ENCODE results near the gene C11orf58.

Gene C11orf58

DNA sequence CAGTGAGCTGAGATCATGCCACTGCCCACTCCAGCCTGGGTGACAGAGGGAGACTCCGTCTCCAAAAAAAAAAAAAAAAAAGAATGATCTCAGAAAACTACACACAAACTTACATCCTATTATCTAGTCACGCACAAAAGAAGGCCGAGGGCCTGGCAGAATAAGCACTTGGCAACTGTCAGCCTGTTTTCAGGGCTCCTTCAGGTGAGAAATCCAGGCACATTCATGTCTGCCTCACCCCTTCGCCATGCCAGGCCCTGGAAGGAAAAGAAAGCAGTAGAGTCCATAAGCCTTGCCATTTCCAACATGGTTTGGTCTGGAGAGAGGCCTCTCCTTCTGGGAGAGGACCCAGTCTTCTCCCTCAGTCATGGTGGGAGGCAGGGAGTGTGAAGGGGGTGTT lies 30.9 kb downstream of the C11orf58 start:
- DNase-seq: no peak

DNA sequence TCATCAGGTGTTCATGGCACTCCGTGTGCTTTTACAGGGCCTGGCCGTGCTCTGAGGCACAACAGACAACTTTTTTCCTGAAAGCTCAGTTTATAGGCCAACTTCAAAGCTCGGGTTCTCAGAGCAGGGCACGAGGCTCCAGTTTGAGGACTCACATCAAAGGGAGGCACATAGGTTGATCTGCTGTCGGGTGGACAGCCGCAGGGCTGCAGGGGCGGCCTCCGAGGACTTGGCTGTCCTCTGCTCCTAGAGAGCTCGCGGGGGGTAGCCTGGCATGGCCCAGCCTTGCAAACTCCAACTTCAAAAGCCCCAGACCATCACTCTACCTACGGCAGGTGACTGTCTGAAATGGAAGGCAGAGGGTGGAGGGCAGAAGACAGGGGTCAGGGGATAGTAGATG lies 31.6 kb downstream of the C11orf58 start:
- no peak for DNase-seq

DNA sequence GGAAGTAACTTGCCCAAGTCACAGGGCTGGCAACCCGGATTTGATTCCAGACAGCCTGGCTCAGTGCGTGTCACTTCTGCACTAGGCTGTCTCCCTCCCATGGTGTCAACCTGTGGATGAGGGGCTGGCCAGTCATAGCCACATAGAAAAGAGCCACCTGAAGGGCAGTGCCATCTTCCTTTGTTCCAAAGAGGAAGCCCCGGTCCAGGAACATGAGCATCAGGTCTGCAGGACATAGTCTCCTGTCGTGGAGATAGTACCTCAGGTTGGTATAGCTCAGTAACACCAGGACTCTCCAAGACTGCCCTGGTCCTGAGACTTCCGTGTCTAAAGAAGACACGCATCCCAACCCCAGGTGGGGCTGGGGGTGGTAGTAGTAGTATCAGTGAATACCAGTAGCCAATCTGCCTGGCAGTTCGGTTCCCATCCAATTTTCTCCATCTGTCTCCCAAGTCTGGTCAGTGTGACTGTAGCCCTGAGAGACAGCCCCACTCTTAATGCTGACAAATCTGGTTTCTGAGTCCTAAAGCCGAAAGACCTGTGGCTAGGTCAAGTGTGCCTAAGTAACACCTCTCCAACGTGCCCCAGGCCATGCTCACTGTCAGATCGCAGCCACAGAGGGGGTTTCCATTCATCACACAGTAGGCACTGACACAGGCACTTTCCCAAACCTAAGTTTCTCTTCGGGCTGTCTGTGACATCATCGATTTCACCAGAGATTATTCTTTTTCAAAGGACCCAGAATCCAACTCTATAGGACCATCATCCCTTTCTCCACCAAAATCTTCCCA lies 33.1 kb downstream of the C11orf58 start:
- no peak for DNase-seq

DNA sequence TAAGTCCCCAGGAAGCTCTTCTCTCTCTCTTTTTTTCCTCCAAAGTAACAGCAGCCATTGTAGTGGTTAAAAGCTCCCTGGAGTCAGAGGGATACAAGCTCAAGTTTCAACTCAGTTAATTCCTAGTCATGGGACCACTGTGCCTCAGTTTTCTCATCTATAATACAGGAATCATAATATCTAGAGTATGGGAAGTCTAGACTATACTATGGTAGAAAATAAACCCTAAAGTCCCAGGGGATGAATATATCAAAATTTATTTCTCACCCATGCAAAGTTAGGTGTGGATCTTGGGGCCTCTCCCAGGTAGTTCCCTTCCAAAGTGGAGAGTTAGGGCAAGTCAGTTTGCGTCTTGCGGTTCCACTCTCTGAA lies 33.7 kb downstream of the C11orf58 start:
- no peak for DNase-seq

DNA sequence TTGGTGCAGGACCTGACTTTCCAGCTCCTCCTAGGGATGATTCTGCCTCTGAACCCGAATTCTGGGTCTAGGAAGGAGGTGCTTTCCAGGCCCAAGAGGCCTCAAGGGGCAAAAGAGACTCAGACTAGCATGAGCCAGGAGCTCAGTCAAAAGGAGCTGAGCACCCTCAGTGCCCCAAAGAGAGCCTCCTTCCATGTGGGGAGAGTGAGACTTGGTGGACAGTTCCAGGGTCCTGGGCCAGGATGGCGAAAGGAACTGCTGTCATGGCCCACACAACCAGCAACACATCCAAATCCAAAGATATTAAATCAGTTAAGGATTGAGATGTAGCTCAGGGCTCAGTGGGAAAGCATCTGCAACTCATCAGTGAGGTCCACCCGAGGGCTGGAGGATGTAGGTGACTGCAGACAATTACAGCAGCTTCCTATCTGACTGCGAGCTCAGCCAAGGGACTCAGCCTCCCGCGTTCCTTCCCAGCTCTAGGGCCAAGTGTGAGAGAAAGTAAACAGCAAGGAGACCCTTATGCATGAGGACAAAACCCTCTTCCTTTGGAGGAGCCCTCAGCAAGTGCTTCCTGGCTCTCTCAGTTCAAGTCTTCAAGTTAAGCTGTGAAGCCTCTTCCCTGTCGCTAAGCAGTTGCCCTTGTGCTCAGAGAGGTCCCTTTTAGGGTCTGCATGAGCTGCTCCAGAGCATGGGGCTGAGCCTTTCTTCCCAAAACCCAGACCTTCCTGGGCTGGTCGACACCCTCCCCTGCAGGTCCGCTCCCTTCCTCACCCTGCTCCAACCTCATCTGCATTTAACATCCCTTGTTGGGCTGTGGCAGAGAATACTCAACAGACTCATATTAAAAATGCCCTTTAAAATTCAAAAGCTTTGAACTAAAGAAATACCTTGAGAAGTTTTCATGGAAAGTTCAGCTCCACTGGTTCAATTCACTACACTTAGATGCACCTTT lies 35.8 kb downstream of the C11orf58 start:
- no peak for DNase-seq

DNA sequence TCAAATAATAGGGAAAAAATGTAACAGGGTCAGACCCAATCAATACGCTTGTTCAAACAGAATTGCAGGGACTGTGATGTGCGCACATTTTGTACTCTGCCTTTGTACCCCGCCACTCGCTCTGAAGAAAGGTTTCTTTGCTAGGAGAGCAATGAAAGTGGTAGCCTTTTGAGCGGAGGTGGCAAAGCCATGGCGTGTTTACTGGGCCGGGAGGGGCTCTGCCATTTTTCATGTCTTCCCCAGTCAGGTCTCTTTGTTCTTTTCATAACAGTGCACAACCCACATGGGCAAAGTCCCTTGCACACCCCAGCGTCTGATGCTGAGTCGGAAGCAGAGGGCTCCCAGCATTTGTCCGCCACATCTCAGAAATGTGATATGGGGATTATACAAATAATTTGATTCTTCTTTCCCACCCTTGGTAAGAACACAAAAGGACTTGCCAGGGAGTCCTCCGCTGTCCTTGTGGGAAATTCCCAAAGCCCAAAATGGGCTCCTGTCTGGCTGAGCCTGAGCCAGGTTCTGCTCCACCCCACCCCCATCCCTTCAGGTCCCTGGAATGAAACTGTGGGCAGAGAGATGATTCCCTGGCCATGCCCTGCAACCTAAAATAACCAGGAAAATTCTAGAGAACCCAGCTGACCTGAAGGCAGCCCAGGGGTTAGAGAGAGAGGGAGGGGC lies 36.6 kb downstream of the C11orf58 start:
- no peak for DNase-seq

DNA sequence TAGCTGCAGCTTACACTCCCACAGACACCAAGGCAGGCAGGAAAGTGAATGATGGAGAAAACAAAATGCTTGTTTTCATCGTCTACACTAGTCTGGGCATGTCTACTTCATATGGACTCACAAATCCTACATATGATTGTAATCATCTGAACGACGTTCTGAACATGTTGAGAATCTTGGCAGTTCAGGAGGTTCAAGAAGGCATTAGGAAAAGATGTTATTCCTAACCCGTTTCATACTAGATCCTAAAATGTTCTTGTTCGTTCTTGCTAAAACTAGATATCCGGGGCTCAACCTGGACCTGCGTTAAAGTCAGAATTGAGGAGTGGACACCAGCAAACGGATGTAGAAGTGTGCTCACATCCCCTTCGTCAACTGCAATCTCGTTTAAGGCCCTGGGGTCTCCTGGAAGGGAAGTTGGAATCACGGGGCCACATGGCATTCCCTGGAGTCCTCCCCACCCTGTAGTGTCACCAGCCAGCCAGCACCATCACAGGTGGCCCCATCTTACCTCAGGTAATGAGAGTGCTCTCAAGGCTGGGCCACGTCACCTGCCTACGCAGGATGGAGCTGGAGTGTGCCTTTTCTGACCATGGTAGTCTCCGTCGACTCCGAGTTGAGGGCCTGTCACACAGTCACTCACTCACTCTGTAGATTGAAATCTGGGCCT lies 37.3 kb downstream of the C11orf58 start:
- no peak for DNase-seq

DNA sequence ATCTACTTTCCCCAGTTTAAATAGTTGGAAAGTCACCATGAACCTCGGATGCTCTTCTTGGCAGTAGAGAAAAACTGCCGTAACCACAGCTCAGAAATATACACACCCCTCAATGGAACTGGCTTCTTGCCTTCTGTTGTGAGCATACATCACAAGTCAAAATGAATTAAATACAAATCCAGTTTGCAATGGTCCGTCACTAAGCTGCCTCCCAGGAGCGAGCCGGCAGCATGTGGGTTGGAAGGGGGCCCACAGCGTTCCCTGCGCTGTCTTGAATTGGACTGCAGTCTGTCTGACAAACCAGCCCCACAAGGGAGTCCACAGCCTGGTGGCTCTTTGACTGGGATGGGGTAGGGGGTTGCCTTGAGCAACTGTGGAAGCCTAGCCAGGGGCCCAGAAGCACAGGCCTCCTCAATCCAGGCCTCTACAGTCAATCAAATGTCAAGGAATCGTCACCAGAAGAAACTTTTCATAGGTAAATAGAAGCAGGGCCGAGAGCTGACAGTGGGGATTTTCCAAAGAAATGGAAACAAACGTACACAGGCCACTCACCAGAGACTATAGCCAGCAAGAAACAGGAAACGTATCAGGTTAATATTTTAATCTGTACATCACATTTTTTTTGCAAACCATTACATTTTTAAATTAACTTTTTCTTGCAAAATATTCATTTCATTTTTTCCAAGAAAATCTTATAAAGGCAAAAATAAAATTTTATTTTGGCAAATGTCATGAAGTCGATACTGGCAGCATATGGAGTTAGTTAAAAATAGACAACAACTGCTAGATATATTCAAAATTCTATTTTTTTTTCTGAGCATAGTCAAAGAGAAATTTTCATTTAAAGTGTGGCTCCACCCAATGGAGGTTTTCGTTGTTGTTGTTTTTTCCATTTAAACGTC lies 38.5 kb downstream of the C11orf58 start:
- DNase-seq: no peak

DNA sequence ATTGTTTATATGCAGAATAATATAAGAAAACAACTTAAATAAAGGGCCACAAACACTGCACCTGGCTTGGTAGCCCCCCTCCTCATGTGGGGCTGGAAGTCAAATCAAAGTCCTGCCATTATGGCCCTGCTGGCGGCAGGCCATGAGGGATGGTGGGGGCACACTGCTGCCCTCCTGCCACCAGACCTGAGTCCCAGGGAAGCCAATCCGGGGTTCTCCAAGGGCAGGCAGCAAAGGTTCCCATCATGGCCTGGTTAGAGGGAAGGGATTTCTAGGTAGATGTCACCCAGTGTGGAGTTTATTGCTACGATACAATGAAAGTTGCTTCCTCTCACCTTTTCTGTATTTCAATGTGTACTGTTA lies 39.1 kb downstream of the C11orf58 start:
- no peak for DNase-seq

DNA sequence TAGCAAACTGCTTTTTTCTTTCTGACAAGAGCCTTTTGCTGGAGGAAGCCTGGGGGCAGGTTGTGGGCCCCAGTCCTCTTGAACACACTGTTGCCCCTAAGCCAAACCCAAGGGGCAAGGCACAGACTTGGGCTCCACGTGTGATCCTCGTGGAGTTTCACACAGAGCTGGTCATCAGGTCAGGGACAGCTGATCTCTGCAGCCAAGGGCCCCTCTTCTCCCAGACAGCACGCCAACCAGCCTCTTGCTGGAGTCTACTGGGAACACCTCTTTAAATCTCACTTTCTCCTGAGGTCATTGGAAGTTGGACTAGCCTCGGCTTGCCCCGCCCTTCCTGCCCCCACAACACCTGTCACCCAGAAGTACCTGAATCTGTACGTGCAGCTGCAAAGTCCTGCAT lies 39.8 kb downstream of the C11orf58 start:
- DNase-seq: no peak

DNA sequence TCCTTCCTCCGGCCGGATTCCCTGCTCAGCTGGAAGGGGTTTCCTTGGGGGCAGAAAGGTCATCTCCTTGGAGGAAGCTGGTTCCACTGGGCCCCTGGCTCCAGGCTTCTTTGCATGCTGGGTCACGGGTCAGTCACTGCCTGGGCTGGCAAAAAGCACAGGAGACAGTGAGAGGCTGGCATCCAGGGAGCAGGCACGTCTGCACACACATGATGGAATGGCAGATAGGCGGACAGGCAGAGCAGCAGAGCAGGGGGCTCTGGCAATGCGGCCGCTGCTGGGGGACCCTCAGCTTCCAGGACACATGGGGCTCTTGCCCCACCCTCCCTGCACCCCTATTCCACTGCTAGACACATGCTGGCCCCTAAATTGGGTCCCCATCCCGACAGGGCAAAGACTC lies 40.4 kb downstream of the C11orf58 start:
- no peak for DNase-seq

DNA sequence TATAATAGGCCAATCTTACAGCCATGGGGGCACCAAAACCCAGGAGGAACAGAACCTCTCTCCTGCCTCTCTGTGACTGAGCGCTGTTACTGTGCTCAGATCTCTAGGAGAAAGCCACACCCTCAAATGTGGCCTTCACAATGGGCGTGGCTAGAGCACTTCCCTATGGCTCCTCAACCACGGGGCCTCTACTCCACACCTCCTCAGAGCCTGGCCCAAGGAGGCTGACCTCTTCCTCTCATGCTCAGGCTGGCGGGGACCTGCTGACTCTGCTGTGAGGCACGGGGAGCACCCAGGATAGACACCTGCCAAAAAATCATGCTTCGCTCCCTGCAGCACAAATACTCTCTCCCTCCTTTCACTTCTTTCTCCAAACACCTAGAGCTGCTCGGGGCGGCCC lies 41.0 kb downstream of the C11orf58 start:
- DNase-seq: no peak

DNA sequence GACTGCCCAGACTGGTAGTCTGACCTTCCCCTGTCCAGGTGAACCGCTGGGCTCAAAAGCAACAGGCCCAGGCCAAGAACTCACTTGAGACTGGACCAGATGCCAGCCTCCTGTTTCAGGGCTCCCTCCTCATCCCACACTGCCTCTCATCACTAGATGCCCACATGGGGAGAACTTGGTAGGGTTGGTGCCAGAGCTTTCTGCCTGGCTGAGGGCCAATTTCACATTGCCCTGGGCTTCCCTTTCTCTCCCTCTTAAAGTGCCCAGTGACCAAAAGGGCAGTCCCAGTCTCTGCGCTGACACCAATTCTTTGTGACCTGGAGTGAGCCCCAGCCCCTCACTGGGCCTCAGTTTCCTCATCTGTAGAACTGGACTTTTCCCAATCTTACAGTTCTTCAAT lies 41.7 kb downstream of the C11orf58 start:
- no peak for DNase-seq

DNA sequence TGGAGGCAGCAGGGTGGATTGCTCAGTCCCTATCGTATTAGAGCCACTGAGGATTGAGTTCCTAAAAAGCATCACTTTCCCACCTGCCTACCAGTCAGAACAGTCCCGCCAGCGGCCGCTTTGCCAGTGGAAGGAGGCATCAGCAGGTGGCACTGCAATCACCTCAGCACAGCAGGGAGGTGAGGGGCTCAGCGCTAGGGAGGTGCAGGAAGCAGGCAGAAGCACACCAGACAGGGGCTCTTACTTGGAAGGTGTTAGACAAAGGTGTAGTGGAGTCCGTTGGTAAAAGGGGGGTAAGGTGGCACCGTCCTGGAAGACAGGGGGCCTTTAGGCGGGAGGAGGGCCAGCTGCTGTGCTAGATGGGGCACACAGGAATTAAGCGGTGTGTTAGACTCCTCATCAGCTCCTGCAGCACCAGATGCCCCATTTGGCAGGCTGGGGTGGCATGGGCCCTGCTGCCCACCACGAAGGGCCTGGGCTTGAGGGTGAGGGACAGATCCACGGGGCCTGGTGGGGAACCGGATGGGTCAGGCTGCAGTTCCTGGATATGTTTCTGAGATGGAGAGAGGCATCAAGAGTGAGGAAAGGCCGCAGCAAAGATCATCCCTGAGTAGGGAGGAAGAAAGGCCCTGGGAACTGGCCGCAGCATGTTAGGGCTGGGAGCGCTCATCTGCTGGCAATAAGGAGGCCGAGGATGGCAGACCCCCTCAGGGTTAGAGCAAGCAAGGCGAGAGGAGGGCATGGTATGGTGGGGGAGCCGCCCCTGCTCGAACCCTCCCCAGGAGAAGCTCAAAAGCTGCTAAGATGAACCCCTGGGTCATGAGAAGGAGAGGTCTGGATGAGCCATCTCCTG lies 42.5 kb downstream of the C11orf58 start:
- no peak for DNase-seq

DNA sequence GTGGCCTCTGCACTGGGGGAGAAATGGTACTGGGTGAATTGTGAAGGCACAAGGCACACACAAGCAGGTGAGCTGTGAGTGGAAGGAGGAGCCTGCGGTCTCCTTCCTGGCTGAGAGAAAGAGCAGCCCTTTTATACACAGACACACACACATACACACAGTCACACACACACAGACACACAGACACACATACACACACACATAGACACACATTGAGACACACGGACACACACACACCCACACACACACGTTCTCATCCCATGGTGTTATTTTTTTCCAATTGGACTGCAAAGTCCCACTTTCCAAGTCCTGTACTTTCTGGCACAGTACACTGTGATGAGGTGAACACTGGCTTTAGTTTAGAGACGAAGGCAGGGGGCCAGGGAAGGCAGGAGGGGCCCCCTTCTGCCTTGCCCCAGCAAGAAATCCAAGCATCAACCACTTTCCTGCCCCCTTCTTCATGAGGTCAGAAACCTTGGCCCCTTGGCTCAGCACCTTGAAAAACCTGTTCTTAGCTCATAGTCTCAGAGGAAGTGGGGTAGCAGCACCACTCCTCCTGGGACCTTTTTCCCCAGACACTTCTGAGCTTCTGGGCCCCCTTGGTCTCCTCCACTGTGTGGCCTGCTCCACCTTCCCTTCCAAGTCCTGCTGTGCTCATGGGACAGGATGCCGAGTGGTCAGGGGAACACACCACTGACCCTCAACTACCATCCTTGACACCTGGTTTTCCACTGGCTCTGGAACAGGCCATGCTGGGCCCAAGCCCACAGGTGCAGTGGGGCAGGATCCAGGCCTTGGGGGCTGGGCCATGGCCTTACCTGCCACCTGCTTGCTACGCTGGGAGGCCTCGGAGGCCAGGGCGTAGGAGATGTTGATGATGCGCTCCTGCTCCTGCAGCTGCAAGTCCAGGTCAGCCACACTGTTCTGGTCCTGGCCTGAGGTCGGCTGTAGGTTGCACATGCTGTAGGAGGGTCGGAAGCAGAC lies 43.8 kb downstream of the C11orf58 start:
- no peak for DNase-seq

DNA sequence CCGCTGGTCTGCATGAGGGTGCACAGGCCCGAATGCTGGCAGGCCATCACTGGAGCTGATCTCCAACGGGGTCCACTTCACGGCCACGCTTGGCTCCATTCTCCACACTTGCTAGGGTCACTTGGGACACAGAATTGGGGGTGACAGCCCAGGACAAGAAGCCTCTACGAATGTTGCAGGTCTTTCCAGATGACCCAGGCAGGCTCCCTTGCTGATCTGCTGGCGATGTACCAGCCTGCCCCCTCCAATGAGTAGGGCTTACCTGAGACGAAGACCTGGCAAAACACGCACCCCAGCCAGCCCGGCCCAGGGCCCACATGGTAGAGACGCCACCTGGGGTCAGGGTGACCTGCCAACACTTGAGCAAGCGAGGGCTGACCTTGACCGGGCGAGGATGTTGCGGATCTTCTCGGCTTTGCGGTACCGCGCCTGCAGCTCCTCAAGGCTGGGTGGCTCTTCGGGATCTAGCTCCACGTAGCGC lies 44.9 kb downstream of the C11orf58 start:
- no peak for DNase-seq

DNA sequence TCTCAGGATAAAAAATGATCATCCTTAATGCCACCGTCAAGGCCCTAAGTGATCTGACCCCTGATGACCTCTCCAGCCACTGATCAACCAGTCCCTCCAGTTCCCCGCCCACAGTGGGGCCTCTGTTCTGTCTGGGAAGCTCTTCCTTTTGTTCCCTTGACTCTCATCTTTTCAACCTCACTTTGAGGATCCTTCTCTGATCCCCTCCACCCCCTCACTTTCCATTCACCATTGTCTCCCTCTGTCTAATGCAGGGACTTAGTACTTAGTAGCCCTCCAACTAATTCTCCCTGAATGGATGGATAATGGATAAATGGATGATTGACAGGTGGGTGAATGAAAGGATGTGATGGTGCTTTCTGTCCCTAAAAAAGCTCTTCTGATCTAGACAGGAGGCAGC lies 45.6 kb downstream of the C11orf58 start:
- DNase-seq: no peak

DNA sequence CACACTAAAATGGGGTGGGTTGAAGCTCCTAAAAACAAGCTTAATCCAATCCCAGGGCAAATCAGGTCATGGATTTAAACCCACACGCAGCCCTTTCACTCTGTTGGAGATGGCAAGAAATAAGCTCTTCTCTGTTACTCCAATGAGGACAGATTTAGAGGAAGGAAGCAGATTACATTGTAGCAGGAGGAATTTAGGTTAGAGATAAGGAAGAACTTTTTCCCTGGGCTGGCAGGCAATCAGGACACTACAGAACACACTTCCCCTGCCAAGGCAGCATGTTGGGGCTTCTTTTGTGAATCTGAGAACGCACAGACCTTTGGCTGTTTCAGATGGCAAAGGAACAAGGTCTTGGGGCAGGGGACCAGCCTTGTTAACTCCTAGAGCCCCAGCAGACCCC lies 46.2 kb downstream of the C11orf58 start:
- no peak for DNase-seq

DNA sequence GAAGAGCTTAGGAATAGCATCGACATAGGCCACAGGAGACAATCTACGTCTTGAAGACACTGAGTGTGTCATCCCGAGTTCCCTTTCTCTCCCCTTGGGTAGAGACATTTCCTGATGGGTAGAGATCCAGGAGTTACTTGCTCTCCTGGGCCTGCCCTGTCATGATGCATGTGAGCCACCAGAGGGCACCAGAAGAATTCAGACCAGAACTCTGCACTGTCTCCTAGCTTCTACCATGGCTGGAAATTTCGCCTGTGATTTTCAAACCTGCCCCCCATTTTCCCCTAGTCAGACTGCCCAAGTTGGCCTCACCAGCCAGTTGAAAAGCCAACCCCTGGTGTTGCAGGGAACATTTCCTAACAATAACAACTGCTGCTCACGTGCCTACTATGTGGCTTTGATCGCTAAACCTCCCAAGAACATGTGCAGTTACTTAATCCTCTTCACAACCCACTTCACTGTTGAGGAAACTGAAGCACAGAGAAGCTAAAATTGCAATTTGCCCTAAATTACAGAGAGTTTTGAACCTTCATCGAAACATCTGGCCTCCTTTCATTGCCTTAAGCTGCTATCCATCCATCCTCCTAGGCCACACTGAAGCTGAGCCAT lies 47.2 kb downstream of the C11orf58 start:
- DNase-seq: peak; percentile 75
